SK-N-SH (cell line): ENCODE results near the gene MAGI2. TPM values are rescaled to one million over a fixed set of nuclear protein-coding genes. Genes with fewer than 3 reads are reported as not detected.

Source experiments
- CTCF ChIA-PET: fragments of 300-600, 350-600 bp; formaldehyde crosslinking; extraction: SDS; loops from one replicate; lab custom pipeline; 2021; lab: Yijun Ruan, JAX
- POLR2A ChIA-PET: fragments of 350-600 bp; sonication (Branson Sonifier 250); formaldehyde crosslinking; extraction: SDS; loops from one replicate; lab custom pipeline; 2020; ENCODE audit warnings: antibody characterized with exemption, inconsistent platforms; lab: Yijun Ruan, JAX
- DNase-seq: peaks from one replicate; pipeline ENCODE4 v3.0.0; 2012
- H2AFZ ChIP-seq: fragments of 200-600 bp; sonication (generic); 2 replicates; pipeline ENCODE4 v1.8.1; 2016; ENCODE audit warnings: antibody characterized with exemption, mild to moderate bottlenecking, low read depth
- H3F3A ChIP-seq: fragments of 200-600 bp; sonication (generic); replicated peaks from 2 replicates; pipeline ENCODE3; 2016; ENCODE audit warnings: antibody characterized with exemption, mild to moderate bottlenecking; ENCODE audit not compliant: insufficient read depth
- H3K27ac ChIP-seq, 2 experiments: fragments of 200-500 bp in 1 of 2; fragments of 200-600 bp in 1 of 2; sonication (Bioruptor generic) in 1 of 2; sonication (generic), shearing (Covaris generic) in 1 of 2; 2 replicates each; pipeline versions ENCODE4 v1.5.1 to v1.6.1; 2014 to 2016; ENCODE audit warnings: low read depth in 2 of 2, inconsistent platforms in 1 of 2, low read length in 1 of 2, mild to moderate bottlenecking in 1 of 2, mixed read lengths in 1 of 2
- H3K27me3 ChIP-seq: fragments of 200-600 bp; sonication (generic), shearing (Covaris generic); 2 replicates; pipeline ENCODE4 v1.6.1; 2016; ENCODE audit warnings: mixed run types; ENCODE audit not compliant: insufficient read depth
- H3K36me3 ChIP-seq, 2 experiments: fragments of 200-500 bp in 1 of 2; fragments of 200-600 bp in 1 of 2; sonication (Bioruptor generic) in 1 of 2; sonication (generic) in 1 of 2; replicated peaks in 1 of 2; 2 replicates each; pipeline versions ENCODE3 to v1.5.1; 2014 to 2016; ENCODE audit warnings: low read length in 1 of 2, mild to moderate bottlenecking in 1 of 2; ENCODE audit not compliant: insufficient read depth in 2 of 2, control insufficient read depth in 1 of 2
- H3K4me1 ChIP-seq, 2 experiments: fragments of 200-500 bp in 1 of 2; fragments of 200-600 bp in 1 of 2; sonication (Bioruptor generic) in 1 of 2; sonication (generic), shearing (Covaris generic) in 1 of 2; 2 replicates each; pipeline versions ENCODE4 v1.5.1 to v1.6.1; 2014 to 2016; ENCODE audit warnings: low read depth in 1 of 2, low read length in 1 of 2, mixed run types in 1 of 2; ENCODE audit not compliant: insufficient read depth in 2 of 2, control insufficient read depth in 1 of 2
- H3K4me2 ChIP-seq: fragments of 200-600 bp; sonication (generic), shearing (Covaris generic); 2 replicates; pipeline ENCODE4 v1.6.1; 2017; ENCODE audit warnings: mixed run types
- H3K4me3 ChIP-seq, 2 experiments: fragments of 200-500 bp in 1 of 2; fragments of 200-600 bp in 1 of 2; sonication (Bioruptor generic) in 1 of 2; sonication (generic), shearing (Covaris generic) in 1 of 2; 2 replicates each; pipeline versions ENCODE4 v1.5.1 to v1.8.1; 2014 to 2016; ENCODE audit warnings: low read depth in 2 of 2, inconsistent platforms in 1 of 2, low read length in 1 of 2, mild to moderate bottlenecking in 1 of 2, mixed read lengths in 1 of 2, moderate library complexity in 1 of 2
- H3K79me2 ChIP-seq: fragments of 200-600 bp; sonication (generic); 2 replicates; pipeline ENCODE4 v1.8.1; 2017; ENCODE audit warnings: mild to moderate bottlenecking; ENCODE audit not compliant: insufficient read depth
- H3K9ac ChIP-seq: fragments of 200-600 bp; sonication (generic); 2 replicates; pipeline ENCODE4 v1.6.1; 2017; ENCODE audit warnings: mixed run types
- H3K9me2 ChIP-seq: fragments of 200-600 bp; sonication (generic); 2 replicates; pipeline ENCODE4 v1.6.1; 2017; ENCODE audit warnings: mixed run types
- H3K9me3 ChIP-seq: fragments of 200-600 bp; sonication (generic); 2 replicates; pipeline ENCODE4 v1.6.1; 2017; ENCODE audit warnings: mixed run types, mild to moderate bottlenecking, moderate library complexity
- H4K20me1 ChIP-seq: fragments of 200-600 bp; sonication (generic); 2 replicates; pipeline ENCODE4 v1.6.1; 2017; ENCODE audit warnings: mild to moderate bottlenecking, mixed run types; ENCODE audit not compliant: insufficient read depth
- CTCF ChIP-seq: fragments of 200-600 bp; sonication (generic); IDR thresholded peaks from 2 replicates; pipeline ENCODE4 v1.6.1; 2017; ENCODE audit warnings: antibody characterized with exemption, mild to moderate bottlenecking, moderate library complexity
- ELF1 ChIP-seq: IDR thresholded peaks from 2 replicates; pipeline ENCODE4 v1.4.0; 2012
- EP300 ChIP-seq, 2 experiments: IDR thresholded peaks; 2 replicates each; pipeline versions ENCODE4 v1.4.0 to v1.6.1; 2012; ENCODE audit warnings: borderline replicate concordance in 1 of 2, low read depth in 1 of 2, low read length in 1 of 2
- GABPA ChIP-seq: IDR thresholded peaks from 2 replicates; pipeline ENCODE4 v1.4.0; 2012; ENCODE audit warnings: low read depth, mild to moderate bottlenecking
- MAX ChIP-seq: IDR thresholded peaks from 2 replicates; pipeline ENCODE4 v1.4.0; 2012; ENCODE audit warnings: low read depth
- MEF2A ChIP-seq: IDR thresholded peaks from 2 replicates; pipeline ENCODE4 v1.4.0; 2012; ENCODE audit warnings: low read depth, borderline replicate concordance
- MXI1 ChIP-seq: IDR thresholded peaks from 2 replicates; pipeline ENCODE4 v1.6.1; 2012; ENCODE audit warnings: mild to moderate bottlenecking, low read depth, low read length, improper control_type of control experiment
- NFIC ChIP-seq: IDR thresholded peaks from 2 replicates; pipeline ENCODE4 v1.4.0; 2012; ENCODE audit warnings: borderline replicate concordance
- NRF1 ChIP-seq: IDR thresholded peaks from 2 replicates; pipeline ENCODE4 v1.6.1; 2012; ENCODE audit warnings: low read depth, mild to moderate bottlenecking, low read length
- POLR2AphosphoS5 ChIP-seq: IDR thresholded peaks from 2 replicates; pipeline ENCODE4 v1.6.1; 2012; ENCODE audit warnings: low read depth, low read length
- REST ChIP-seq: IDR thresholded peaks from 2 replicates; pipeline ENCODE4 v1.6.1; 2012; ENCODE audit warnings: mild to moderate bottlenecking, low read depth, low read length, moderate library complexity
- TEAD4 ChIP-seq: IDR thresholded peaks from 2 replicates; pipeline ENCODE4 v1.4.0; 2012; ENCODE audit warnings: mild to moderate bottlenecking, borderline replicate concordance; ENCODE audit not compliant: insufficient read depth
- WGBS: methylation state at CpG from one replicate; pipeline ENCODE4 v1.1.6; 2017; ENCODE audit warnings: low lambda C conversion rate; 5-methylcytosine and 5-hydroxymethylcytosine counted together
- polyA plus RNA-seq, 3 experiments: library from polyadenylated mRNA; depleted of rRNA; stranded (reverse); fragments of >200 nt; gene quantifications; 2 replicates each; pipeline ENCODE4 v1.2.3, GENCODE V29; 2012

Gene MAGI2
- polyA plus RNA-seq, 1 of the 3 experiments (the other 2 are of a cell fraction) = 1.1 TPM

GRCh38 chr7:79329464-79329863 is 124.0 kb downstream of the MAGI2 start:
- Histone ChIP-seq H3K9me3 (no peaks in the 10 kb centered on the region), H2AFZ (no peak overlapping the region), H3K27ac (no peak overlapping the region), H4K20me1 (no peaks in the 10 kb centered on the region), H3K79me2 (no peaks in the 10 kb centered on the region), H3K27me3 (no peaks in the 10 kb centered on the region), H3K4me1 (no peaks in the 10 kb centered on the region; a peak in 1 of 4 replicates), H3K9me2 (no peaks in the 10 kb centered on the region; the same call in 1 of the 2 replicates), H3F3A (no peaks in the 10 kb centered on the region), H3K4me2 (no peak overlapping the region), H3K4me3 (no peak overlapping the region), H3K9ac (no peak overlapping the region), H3K36me3 (no peaks in the 10 kb centered on the region)
- TF ChIP-seq EP300 (IDR thresholded peaks at IDR 0.05; ENCODE audit: borderline replicate concordance in 1 of 2, low read depth in 1 of 2, low read length in 1 of 2) = no peak
- no peak for TF ChIP-seq MXI1
- no peak for TF ChIP-seq ELF1
- no peak for TF ChIP-seq NFIC
- TF ChIP-seq MAX = no peak
- no peak for DNase-seq
- CTCF ChIA-PET = no interaction called here
- POLR2A ChIA-PET = no interaction called here
- WGBS = 96% methylated on average over 4 of the region's 4 CpGs

GRCh38 chr7:79320741-79321473 is 132.6 kb downstream of the MAGI2 start:
- H3K27me3 ChIP-seq = no peaks in the 10 kb centered on the region
- peaks cover 9% of the 10 kb centered on the region for H3F3A ChIP-seq
- WGBS = 29% methylated on average over 2 of the region's 2 CpGs
- TF ChIP-seq ELF1 = no peak
- peak; percentile 34 for TF ChIP-seq CTCF
- H3K9me2 ChIP-seq = no peaks in the 10 kb centered on the region
- no peak overlapping the region for H3K4me2 ChIP-seq
- H3K27ac ChIP-seq = no peak overlapping the region
- no peaks in the 10 kb centered on the region for H3K9me3 ChIP-seq
- no peak overlapping the region for H3K4me3 ChIP-seq
- no peak for DNase-seq
- no peak overlapping the region for H2AFZ ChIP-seq
- H3K9ac ChIP-seq = no peak overlapping the region
- ChIA-PET CTCF (interaction anchor here (1.1 kb wide), 1 partner anchor 22 kb away, joined by 3 read pairs; no protein-coding TSS in a partner anchor), POLR2A (no interaction called here)
- no peaks in the 10 kb centered on the region for H3K36me3 ChIP-seq
- no peaks in the 10 kb centered on the region for H3K79me2 ChIP-seq
- no peaks in the 10 kb centered on the region for H4K20me1 ChIP-seq
- peaks cover 2 to 4% of the 10 kb centered on the region in 2 experiments; a peak in 2 of 4 replicates for H3K4me1 ChIP-seq

- Histone ChIP-seq H3K4me1 (peaks cover 2 to 4% of the 10 kb centered on the region in 2 experiments; a peak in 2 of 4 replicates), H3K27ac (no peak overlapping the region), H3K4me2 (no peak overlapping the region), H3K36me3 (no peaks in the 10 kb centered on the region), H3K9me3 (no peaks in the 10 kb centered on the region), H3K27me3 (no peaks in the 10 kb centered on the region), H3K4me3 (no peak overlapping the region), H3K9ac (no peak overlapping the region), H2AFZ (no peak overlapping the region), H3K79me2 (no peaks in the 10 kb centered on the region), H3K9me2 (no peaks in the 10 kb centered on the region), H4K20me1 (no peaks in the 10 kb centered on the region), H3F3A (peaks cover 9% of the 10 kb centered on the region)
- no peak for DNase-seq
- WGBS = 90% methylated on average over 1 of the region's 1 CpG
- TF ChIP-seq NRF1 = no peak
- TF ChIP-seq EP300 (IDR thresholded peaks at IDR 0.05; ENCODE audit: borderline replicate concordance in 1 of 2, low read depth in 1 of 2, low read length in 1 of 2) = no peak
- no peak for TF ChIP-seq MEF2A
- no peak for TF ChIP-seq MAX
- TF ChIP-seq REST = no peak
- no peak for TF ChIP-seq POLR2AphosphoS5
- TF ChIP-seq TEAD4 = no peak
- no peak for TF ChIP-seq GABPA
- ChIA-PET CTCF (interaction anchor here (0.8 kb wide), 1 partner anchor 21 kb away, joined by 3 read pairs; no protein-coding TSS in a partner anchor), POLR2A (no interaction called here)
Observed at GRCh38 chr7:79319369-79319768, 134.1 kb downstream of the MAGI2 start.
